Stimulated activated CD8-positive, alpha-beta memory T cell treated with anti-CD3 and anti-CD28 coated beads, Interleukin-7, amount 100 ng/mL, for 4 hours (primary cell): ENCODE measurements around the gene SLC47A2.
"Not testable (repeated sequence)": the region's sequence is repeated elsewhere in the genome, so short reads cannot be mapped to it uniquely, and the experiment has no call there.

Source experiments
- DNase-seq, 2 donors: peaks; one replicate each; pipeline ENCODE4 v3.0.0-alpha.2; 2020; ENCODE audit warnings: low read depth in 2 of 2

SLC47A2 gene

GRCh38 chr17:19706791-19707727 is 9.3 kb downstream of the SLC47A2 start:
- no peak for DNase-seq

- no peak for DNase-seq
Measured at GRCh38 chr17:19705771-19706770, 10.3 kb downstream of the SLC47A2 start.

- no peak for DNase-seq
Measured at GRCh38 chr17:19705201-19705600, 11.2 kb downstream of the SLC47A2 start.

- no peak for DNase-seq
Measured at GRCh38 chr17:19703828-19704613, 12.4 kb downstream of the SLC47A2 start.

- no peak for DNase-seq
Measured at GRCh38 chr17:19703106-19703827, 13.1 kb downstream of the SLC47A2 start.

- no peak for DNase-seq
Measured at GRCh38 chr17:19702217-19702641, 14.2 kb downstream of the SLC47A2 start.

GRCh38 chr17:19686400-19687090 is 29.8 kb downstream of the SLC47A2 start:
- DNase-seq = no peak

- not testable (repeated sequence) for DNase-seq
Measured at GRCh38 chr17:19684909-19685580, 31.3 kb downstream of the SLC47A2 start.

GRCh38 chr17:19683117-19683516 is 33.3 kb downstream of the SLC47A2 start:
- no peak for DNase-seq

- no peak for DNase-seq
Measured at GRCh38 chr17:19678581-19679453, 37.6 kb downstream of the SLC47A2 start.

- DNase-seq = no peak
Measured at GRCh38 chr17:19677736-19678379, 38.5 kb downstream of the SLC47A2 start.

- DNase-seq = no peak
Measured at GRCh38 chr17:19676896-19677295, 39.5 kb downstream of the SLC47A2 start.

GRCh38 chr17:19673623-19674022 is 42.8 kb downstream of the SLC47A2 start:
- no peak for DNase-seq

- no peak for DNase-seq
Measured at GRCh38 chr17:19672009-19672750, 44.2 kb downstream of the SLC47A2 start.

- no peak for DNase-seq
Measured at GRCh38 chr17:19671433-19671832, 45.0 kb downstream of the SLC47A2 start.

GRCh38 chr17:19670908-19671307 is 45.5 kb downstream of the SLC47A2 start:
- no peak for DNase-seq

- not testable (repeated sequence) for DNase-seq
Measured at GRCh38 chr17:19669680-19670079, 46.7 kb downstream of the SLC47A2 start.
